ENCODE measurements around the gene NTSR1.

DNA sequence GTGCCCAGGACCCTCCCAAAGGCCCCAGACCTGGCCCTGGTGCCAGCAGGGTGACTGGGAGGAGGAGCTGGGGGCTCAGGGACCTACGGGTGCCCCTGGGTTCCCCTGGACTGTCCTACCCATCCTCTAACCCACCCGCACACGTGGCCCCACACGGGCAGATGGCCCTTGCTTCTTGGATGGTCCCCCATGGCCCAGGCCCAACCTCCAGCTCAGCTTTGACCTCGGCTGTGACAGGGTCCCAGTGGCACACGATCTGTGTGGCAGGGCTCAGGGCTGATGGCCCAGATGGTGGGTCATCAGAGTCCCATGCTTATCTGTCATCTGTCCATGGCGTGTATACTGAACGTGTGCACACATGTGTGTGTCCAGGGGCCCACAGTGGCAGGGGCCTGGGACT is 4.0 kb downstream of the NTSR1 start:
- TF ChIP-seq, protein P1, sequence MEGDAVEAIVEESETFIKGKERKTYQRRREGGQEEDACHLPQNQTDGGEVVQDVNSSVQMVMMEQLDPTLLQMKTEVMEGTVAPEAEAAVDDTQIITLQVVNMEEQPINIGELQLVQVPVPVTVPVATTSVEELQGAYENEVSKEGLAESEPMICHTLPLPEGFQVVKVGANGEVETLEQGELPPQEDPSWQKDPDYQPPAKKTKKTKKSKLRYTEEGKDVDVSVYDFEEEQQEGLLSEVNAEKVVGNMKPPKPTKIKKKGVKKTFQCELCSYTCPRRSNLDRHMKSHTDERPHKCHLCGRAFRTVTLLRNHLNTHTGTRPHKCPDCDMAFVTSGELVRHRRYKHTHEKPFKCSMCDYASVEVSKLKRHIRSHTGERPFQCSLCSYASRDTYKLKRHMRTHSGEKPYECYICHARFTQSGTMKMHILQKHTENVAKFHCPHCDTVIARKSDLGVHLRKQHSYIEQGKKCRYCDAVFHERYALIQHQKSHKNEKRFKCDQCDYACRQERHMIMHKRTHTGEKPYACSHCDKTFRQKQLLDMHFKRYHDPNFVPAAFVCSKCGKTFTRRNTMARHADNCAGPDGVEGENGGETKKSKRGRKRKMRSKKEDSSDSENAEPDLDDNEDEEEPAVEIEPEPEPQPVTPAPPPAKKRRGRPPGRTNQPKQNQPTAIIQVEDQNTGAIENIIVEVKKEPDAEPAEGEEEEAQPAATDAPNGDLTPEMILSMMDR (IDR thresholded peaks at IDR 0.05; ENCODE audit: low read depth, low read length), result no peak
- no peak for TF ChIP-seq EZH2phosphoT487 (IDR thresholded peaks at IDR 0.05; ENCODE audit: low read depth)

Data from OCI-LY3 (cell line).